Measurements from ENCODE around the gene CCDC127. TPM values are rescaled to one million over a fixed set of nuclear protein-coding genes. Genes with fewer than 3 reads are reported as not detected.

Gene CCDC127
- total RNA-seq, 2 experiments from 2014 or later = 5.3 to 5.9 TPM

GRCh38 chr5:181566-181965 is 36.4 kb downstream of the CCDC127 start:
- Mint-ChIP-seq H3K4me1 (no peaks in the 10 kb centered on the region), H3K36me3 (no peaks in the 10 kb centered on the region), H3K4me3 (no peak overlapping the region), H3K27me3 (no peaks in the 10 kb centered on the region), H3K27ac (no peak overlapping the region), H3K9me3 (no peaks in the 10 kb centered on the region)
- DNase-seq = no peak

DNA sequence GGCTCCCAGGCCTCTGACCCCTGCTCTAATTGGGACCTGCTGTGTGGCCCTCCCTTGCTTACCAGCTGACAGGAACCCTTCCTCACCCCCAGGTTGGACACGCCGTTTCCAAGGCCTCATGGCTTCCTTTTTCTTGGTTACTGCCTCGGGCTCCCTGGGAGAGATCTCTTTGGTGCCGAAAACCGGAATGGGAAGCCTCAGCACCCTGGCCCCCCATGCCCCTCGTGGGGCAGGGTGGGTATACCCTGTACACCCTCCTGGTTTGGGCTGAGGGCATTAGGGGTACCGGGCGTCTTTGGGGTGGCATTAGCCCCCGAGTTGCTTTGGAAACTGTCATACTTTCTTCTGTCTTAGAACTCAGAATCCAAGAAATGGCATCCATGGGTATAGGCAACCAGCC is 36.8 kb downstream of the CCDC127 start:
- Mint-ChIP-seq H3K4me3 (no peak overlapping the region), H3K4me1 (no peaks in the 10 kb centered on the region), H3K9me3 (no peaks in the 10 kb centered on the region), H3K27ac (no peak overlapping the region), H3K36me3 (no peaks in the 10 kb centered on the region), H3K27me3 (no peaks in the 10 kb centered on the region)
- DNase-seq = no peak

DNA sequence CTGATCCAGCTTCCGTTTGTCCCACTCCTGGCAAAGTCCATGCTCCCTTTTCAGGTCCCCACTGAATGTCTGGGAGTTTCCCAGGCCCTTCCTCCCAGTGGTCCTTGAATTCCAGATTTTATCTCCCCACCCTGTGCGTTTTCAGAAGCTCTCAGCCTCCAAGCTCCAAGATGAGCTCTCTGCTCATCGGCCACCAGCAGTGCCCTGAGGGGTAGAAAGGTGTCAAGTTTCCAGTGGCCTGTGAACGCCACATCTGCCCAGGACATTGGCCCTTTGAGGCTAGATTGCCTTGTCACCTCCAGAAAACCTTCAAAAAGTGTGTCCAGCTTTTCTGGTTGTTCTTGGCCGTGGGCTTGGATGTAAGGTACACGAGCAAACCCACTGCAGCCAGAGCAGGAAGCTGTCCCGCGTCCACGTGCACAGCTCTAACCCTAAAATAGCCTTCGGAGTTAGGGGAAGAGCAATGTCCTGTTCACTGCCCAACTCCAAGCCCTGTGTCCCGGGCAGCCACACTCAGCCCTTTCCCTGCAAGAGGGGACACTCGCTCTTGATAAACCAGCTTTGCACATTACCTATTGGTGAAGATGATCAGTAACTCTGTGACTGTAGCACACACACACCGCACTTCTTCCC is 37.6 kb downstream of the CCDC127 start:
- no peak overlapping the region for H3K4me3 Mint-ChIP-seq
- H3K36me3 Mint-ChIP-seq = no peaks in the 10 kb centered on the region
- H3K9me3 Mint-ChIP-seq = no peaks in the 10 kb centered on the region
- no peak overlapping the region for H3K27ac Mint-ChIP-seq
- H3K27me3 Mint-ChIP-seq = no peaks in the 10 kb centered on the region
- H3K4me1 Mint-ChIP-seq = no peaks in the 10 kb centered on the region
- DNase-seq = no peak

- no peak for DNase-seq
- Mint-ChIP-seq H3K36me3 (no peaks in the 10 kb centered on the region), H3K4me3 (no peak overlapping the region), H3K27ac (no peak overlapping the region), H3K9me3 (no peaks in the 10 kb centered on the region), H3K4me1 (no peaks in the 10 kb centered on the region), H3K27me3 (no peaks in the 10 kb centered on the region)
These were observed 38.6 kb downstream of the CCDC127 start for GRCh38 chr5:179401-179800.

DNA sequence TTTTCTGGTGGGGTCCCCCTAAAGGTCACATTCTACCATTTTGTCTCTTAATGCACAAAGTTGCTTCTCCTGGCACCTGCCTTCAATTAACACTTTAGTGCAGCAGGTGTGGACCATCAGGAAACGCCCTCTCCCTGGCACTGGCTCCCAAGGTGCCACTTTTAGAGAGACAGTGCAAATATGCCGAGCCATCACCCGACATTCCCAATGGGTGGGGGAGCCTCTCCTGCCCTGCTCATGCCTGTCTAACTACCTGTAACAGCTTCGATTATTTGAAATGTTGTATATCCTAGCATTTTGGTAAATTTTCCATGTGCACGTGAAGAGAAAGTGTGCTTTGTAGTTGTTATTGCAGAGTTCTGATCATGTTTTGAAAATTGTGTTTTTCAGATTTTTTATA is 39.8 kb downstream of the CCDC127 start:
- H3K4me3 Mint-ChIP-seq = no peak overlapping the region
- H3K9me3 Mint-ChIP-seq = no peaks in the 10 kb centered on the region
- H3K36me3 Mint-ChIP-seq = no peaks in the 10 kb centered on the region
- no peak for DNase-seq
- H3K27ac Mint-ChIP-seq = no peak overlapping the region
- no peaks in the 10 kb centered on the region for H3K27me3 Mint-ChIP-seq
- no peaks in the 10 kb centered on the region for H3K4me1 Mint-ChIP-seq

DNA sequence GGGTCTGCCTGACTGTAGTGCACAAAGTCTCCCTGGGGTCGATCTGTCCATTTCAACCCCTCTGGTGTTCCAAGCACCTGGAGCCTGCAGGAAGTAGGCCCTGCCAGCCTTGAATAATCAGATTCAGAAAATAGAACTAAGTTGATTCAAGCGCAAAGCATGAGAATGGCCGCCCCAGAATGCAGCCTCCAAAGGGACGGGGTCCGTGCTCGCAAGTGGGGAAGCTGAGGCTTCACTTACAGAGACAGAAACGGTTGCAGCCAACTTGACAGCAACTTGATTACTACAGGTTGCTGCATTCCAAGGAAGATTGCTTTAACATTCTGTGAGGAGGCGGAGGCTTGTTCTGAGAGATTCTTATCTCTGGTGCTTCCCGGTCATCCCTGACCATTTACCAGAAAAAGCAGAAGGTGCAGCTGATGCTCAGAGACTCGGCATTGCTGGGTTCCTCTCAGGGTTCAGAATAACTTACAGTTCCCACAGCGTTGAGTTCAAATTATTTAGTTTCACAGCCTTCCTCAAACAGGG is 41.6 kb downstream of the CCDC127 start:
- Mint-ChIP-seq H3K4me3 (no peak overlapping the region), H3K9me3 (no peaks in the 10 kb centered on the region), H3K4me1 (no peaks in the 10 kb centered on the region), H3K27me3 (no peaks in the 10 kb centered on the region), H3K36me3 (no peaks in the 10 kb centered on the region), H3K27ac (no peak overlapping the region)
- DNase-seq = no peak

DNA sequence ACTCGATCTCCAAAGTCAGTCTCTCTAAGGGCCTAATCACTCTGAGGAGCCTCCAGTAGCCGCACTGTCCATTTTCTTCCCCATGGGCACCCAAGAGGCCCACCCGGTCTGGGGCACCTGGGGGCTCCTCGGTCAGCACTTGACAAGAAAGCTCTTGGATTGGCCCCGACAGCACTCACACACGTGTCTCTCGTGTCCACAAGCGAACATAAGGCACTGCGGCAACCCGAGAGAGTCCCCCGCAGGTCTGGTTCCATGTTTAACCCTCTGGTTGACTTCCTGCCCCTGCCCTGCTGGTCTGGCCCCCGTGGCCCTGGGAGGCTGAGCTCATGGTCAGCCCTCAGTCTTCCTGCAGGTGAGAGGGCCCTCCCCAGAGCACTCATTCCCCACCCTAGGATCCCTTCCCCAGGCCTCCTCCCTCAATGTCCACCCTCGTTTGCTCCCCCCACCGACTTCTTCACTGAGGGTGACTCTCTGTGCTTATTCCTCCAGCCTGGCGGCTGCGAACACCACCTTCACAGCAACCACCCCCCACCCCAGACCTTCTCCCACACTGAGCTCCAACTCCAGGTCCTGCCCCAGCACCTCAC is 43.0 kb downstream of the CCDC127 start:
- Mint-ChIP-seq H3K4me1 (no peaks in the 10 kb centered on the region), H3K27me3 (no peaks in the 10 kb centered on the region), H3K9me3 (no peaks in the 10 kb centered on the region), H3K27ac (no peak overlapping the region), H3K4me3 (no peak overlapping the region), H3K36me3 (no peaks in the 10 kb centered on the region)
- DNase-seq = no peak

DNA sequence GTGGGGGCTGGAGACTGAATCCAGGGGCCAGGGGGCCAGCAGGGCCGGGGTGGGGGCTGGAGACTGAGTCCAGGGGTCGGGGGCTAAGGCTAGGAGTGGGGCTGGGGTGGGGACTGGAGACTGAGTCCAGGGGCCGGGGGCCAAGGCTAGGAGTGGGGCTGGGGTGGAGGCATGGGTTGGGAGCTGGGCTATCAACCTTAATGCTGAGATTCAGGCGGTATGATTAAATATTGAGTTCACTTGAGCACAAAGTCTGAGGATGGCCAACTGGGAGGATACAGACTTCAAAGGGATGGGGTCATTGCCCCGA is 43.7 kb downstream of the CCDC127 start:
- Mint-ChIP-seq H3K4me1 (no peaks in the 10 kb centered on the region), H3K27ac (no peak overlapping the region), H3K4me3 (no peak overlapping the region), H3K9me3 (no peaks in the 10 kb centered on the region), H3K27me3 (no peaks in the 10 kb centered on the region), H3K36me3 (no peaks in the 10 kb centered on the region)
- DNase-seq = no peak

GRCh38 chr5:173392-174290 is 44.3 kb downstream of the CCDC127 start:
- Mint-ChIP-seq H3K4me3 (no peak overlapping the region), H3K27ac (no peak overlapping the region), H3K4me1 (no peaks in the 10 kb centered on the region), H3K9me3 (no peaks in the 10 kb centered on the region), H3K27me3 (no peaks in the 10 kb centered on the region), H3K36me3 (no peaks in the 10 kb centered on the region)
- no peak for DNase-seq

- H3K27me3 Mint-ChIP-seq = no peaks in the 10 kb centered on the region
- H3K4me1 Mint-ChIP-seq = no peaks in the 10 kb centered on the region
- H3K36me3 Mint-ChIP-seq = no peaks in the 10 kb centered on the region
- DNase-seq = no peak
- no peak overlapping the region for H3K4me3 Mint-ChIP-seq
- no peaks in the 10 kb centered on the region for H3K9me3 Mint-ChIP-seq
- H3K27ac Mint-ChIP-seq = no peak overlapping the region
These were observed 45.1 kb downstream of the CCDC127 start for GRCh38 chr5:172841-173251.

DNA sequence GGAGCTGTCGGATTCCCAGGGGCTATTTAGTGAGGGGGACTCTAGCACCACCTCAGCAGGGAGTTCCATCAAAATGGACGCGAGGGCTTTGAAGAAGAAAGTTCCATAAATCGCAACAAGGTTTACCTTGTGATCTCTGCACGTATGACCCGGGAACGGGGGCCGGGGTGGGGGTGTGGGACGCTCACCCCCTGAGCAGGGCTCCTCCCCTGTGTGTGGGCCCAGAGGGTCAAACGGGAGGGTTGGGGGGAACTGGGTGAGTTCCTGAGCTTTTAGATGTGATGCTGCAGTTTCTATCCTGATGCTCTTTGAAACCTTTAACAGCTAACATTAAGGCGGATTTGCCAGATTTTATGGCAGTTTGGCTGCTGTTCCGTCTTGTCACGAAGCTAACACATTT is 45.5 kb downstream of the CCDC127 start:
- no peaks in the 10 kb centered on the region for H3K4me1 Mint-ChIP-seq
- H3K9me3 Mint-ChIP-seq = no peaks in the 10 kb centered on the region
- no peaks in the 10 kb centered on the region for H3K27me3 Mint-ChIP-seq

DNA sequence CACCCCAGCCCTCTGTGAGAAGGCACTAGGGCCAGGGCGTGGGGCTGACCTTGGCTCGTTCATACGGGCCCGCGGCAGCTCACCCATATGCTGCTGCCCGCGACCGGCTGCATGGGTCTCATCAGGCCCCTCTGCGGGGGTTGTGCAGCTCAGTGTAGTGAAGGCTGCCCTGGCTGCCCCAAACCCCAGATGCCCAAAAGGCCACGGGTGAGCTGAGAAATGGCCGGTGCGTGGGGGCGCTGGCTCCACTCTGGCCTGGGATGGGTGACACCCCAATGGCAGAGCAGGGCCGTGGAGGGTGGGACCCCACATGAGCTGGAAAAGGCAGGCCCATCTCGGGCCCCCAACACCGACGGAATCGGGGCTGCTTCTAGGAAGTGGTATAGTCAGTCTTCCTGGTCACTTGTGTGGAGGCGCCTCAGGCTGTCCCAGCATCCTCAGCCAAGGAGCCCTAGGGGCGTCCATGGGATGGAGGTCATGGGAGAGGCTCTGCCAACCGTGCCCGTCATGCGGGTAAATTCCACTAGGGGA is 46.1 kb downstream of the CCDC127 start:
- no peaks in the 10 kb centered on the region for H3K4me1 Mint-ChIP-seq
- H3K27ac Mint-ChIP-seq = no peak overlapping the region
- no peak for DNase-seq
- H3K9me3 Mint-ChIP-seq = no peaks in the 10 kb centered on the region
- no peak overlapping the region for H3K4me3 Mint-ChIP-seq
- no peaks in the 10 kb centered on the region for H3K27me3 Mint-ChIP-seq
- H3K36me3 Mint-ChIP-seq = no peaks in the 10 kb centered on the region

More for the DNA sequence above, 45.5 kb downstream of the CCDC127 start:
- Mint-ChIP-seq H3K4me3 (no peak overlapping the region), H3K27ac (no peak overlapping the region), H3K36me3 (no peaks in the 10 kb centered on the region)
- no peak for DNase-seq

GRCh38 chr5:170971-171800 is 46.8 kb downstream of the CCDC127 start:
- Mint-ChIP-seq H3K27ac (no peak overlapping the region), H3K9me3 (no peaks in the 10 kb centered on the region), H3K36me3 (no peaks in the 10 kb centered on the region), H3K27me3 (no peaks in the 10 kb centered on the region), H3K4me1 (no peaks in the 10 kb centered on the region), H3K4me3 (no peak overlapping the region)
- no peak for DNase-seq

GRCh38 chr5:169728-170094 is 48.2 kb downstream of the CCDC127 start:
- Mint-ChIP-seq H3K27ac (no peak overlapping the region), H3K9me3 (no peaks in the 10 kb centered on the region), H3K4me1 (no peaks in the 10 kb centered on the region), H3K4me3 (no peak overlapping the region), H3K36me3 (no peaks in the 10 kb centered on the region), H3K27me3 (no peaks in the 10 kb centered on the region)
- DNase-seq = no peak
